WTC11 (cell line): ENCODE results near the gene NUP210L. TPM values are rescaled to one million over a fixed set of nuclear protein-coding genes. Genes with fewer than 3 reads are reported as not detected.

ENCODE experiments used
- ATAC-seq: fragments of 200-7000 bp; cut with Tn5 transposase; 2 replicates; pipeline ENCODE4 v1.10.0; 2021; ENCODE audit warnings: mild to moderate bottlenecking, moderate library complexity
- CTCF ChIA-PET: fragments of 300-600 bp; sonication (Branson Sonifier 250); formaldehyde crosslinking; loops from one replicate; lab custom pipeline; 2021; ENCODE audit warnings: antibody characterized with exemption; lab: Charles Lee
- POLR2A ChIA-PET: fragments of 350-600 bp; sonication (Branson Sonifier 250); formaldehyde crosslinking; loops from one replicate; lab custom pipeline; 2021; ENCODE audit warnings: antibody characterized with exemption; lab: Charles Lee
- DNase-seq: peaks from one replicate; pipeline ENCODE4 v3.0.0; 2021; ENCODE audit warnings: low spot score
- H3K27ac Mint-ChIP-seq: 2 replicates; pipeline ENCODE4 v1.8.0; 2021; ENCODE audit warnings: mixed read lengths
- H3K27me3 Mint-ChIP-seq: 2 replicates; pipeline ENCODE4 v1.8.0; 2021; ENCODE audit warnings: low read depth, mild to moderate bottlenecking, moderate library complexity, mixed read lengths
- H3K36me3 Mint-ChIP-seq: 2 replicates; pipeline ENCODE4 v1.8.0; 2021; ENCODE audit warnings: mixed read lengths
- H3K4me1 Mint-ChIP-seq: 2 replicates; pipeline ENCODE4 v1.8.0; 2022; ENCODE audit warnings: mixed read lengths
- H3K4me3 Mint-ChIP-seq: 2 replicates; pipeline ENCODE4 v1.8.0; 2021; ENCODE audit warnings: mild to moderate bottlenecking, moderate library complexity, mixed read lengths
- H3K9me3 Mint-ChIP-seq: 2 replicates; pipeline ENCODE4 v1.8.0; 2021; ENCODE audit warnings: mixed read lengths
- ATF1 ChIP-seq: sonication (generic); formaldehyde crosslinking; IDR thresholded peaks from 2 replicates; pipeline ENCODE4 v1.8.1; 2023; ENCODE audit warnings: mild to moderate bottlenecking, moderate library complexity, missing genetic modification reagents
- ESRRA ChIP-seq: sonication (generic); formaldehyde crosslinking; IDR thresholded peaks from 2 replicates; pipeline ENCODE4 v1.8.1; 2022; ENCODE audit warnings: mild to moderate bottlenecking, missing genetic modification reagents, borderline replicate concordance
- FOXJ3 ChIP-seq: sonication (generic); formaldehyde crosslinking; IDR thresholded peaks from 2 replicates; pipeline ENCODE4 v1.9.0; 2021; ENCODE audit warnings: missing genetic modification reagents, mild to moderate bottlenecking, borderline replicate concordance
- GABPB1 ChIP-seq: sonication (generic); formaldehyde crosslinking; IDR thresholded peaks from 2 replicates; pipeline ENCODE4 v1.8.1; 2023; ENCODE audit warnings: mild to moderate bottlenecking, missing genetic modification reagents
- HMGA2 ChIP-seq: fragments of 250-450 bp; sonication (Bioruptor Pico); IDR thresholded peaks from 2 replicates; pipeline ENCODE4 v1.4.0; 2021; ENCODE audit warnings: mild to moderate bottlenecking, moderate library complexity
- MXD4 ChIP-seq: fragments of 250-450 bp; sonication (Bioruptor Pico); IDR thresholded peaks from 2 replicates; pipeline ENCODE4 v1.8.0; 2021; ENCODE audit warnings: mild to moderate bottlenecking, moderate library complexity, borderline replicate concordance
- OVOL2 ChIP-seq: fragments of 250-450 bp; sonication (Bioruptor Pico); IDR thresholded peaks from 2 replicates; pipeline ENCODE4 v1.9.0; 2021; ENCODE audit warnings: mild to moderate bottlenecking, borderline replicate concordance
- SMAD3 ChIP-seq: sonication (generic); formaldehyde crosslinking; IDR thresholded peaks from 2 replicates; pipeline ENCODE4 v1.8.0; 2022; ENCODE audit warnings: missing genetic modification reagents, mild to moderate bottlenecking, borderline replicate concordance
- SOX15 ChIP-seq: fragments of 250-450 bp; sonication (Bioruptor Pico); IDR thresholded peaks from 2 replicates; pipeline ENCODE4 v1.9.0; 2021; ENCODE audit warnings: mild to moderate bottlenecking
- TEAD4 ChIP-seq: sonication (generic); formaldehyde crosslinking; IDR thresholded peaks from 2 replicates; pipeline ENCODE4 v1.8.0; 2022; ENCODE audit warnings: mild to moderate bottlenecking, missing genetic modification reagents
- ZNF138 ChIP-seq: sonication (generic); formaldehyde crosslinking; conservative IDR thresholded peaks from 2 replicates; pipeline ENCODE4 v1.8.1; 2022; ENCODE audit warnings: mild to moderate bottlenecking, moderate library complexity, missing genetic modification reagents
- ZNF396 ChIP-seq: fragments of 250-450 bp; sonication (Bioruptor Pico); IDR thresholded peaks from 2 replicates; pipeline ENCODE4 v1.8.0; 2021; ENCODE audit warnings: mild to moderate bottlenecking, moderate library complexity, borderline replicate concordance
- total RNA-seq: library from RNA; stranded (reverse); gene quantifications from 3 replicates; pipeline ENCODE4 v1.2.3, GENCODE V29; 2021
- TF ChIP-seq, protein P1 (sequence below): sonication (generic); formaldehyde crosslinking; IDR thresholded peaks from 2 replicates; pipeline ENCODE4 v1.8.0; 2022; ENCODE audit warnings: mild to moderate bottlenecking, missing genetic modification reagents
- TF ChIP-seq, protein P2 (sequence below): fragments of 250-450 bp; sonication (Bioruptor Pico); IDR thresholded peaks from 2 replicates; pipeline ENCODE4 v1.9.0; 2021; ENCODE audit warnings: mild to moderate bottlenecking
- TF ChIP-seq, protein P3 (sequence below): sonication (generic); formaldehyde crosslinking; IDR thresholded peaks from 2 replicates; pipeline ENCODE4 v1.8.1; 2023; ENCODE audit warnings: mild to moderate bottlenecking, moderate library complexity, missing genetic modification reagents
- TF ChIP-seq, protein P4 (sequence below): fragments of 200-600 bp; IDR thresholded peaks from 2 replicates; pipeline ENCODE4 v1.8.0; 2022; ENCODE audit warnings: antibody characterized with exemption
- TF ChIP-seq, protein P5 (sequence below): sonication (generic); formaldehyde crosslinking; IDR thresholded peaks from 2 replicates; pipeline ENCODE4 v1.8.0; 2022; ENCODE audit warnings: mild to moderate bottlenecking, missing genetic modification reagents
- TF ChIP-seq, protein P6 (sequence below): fragments of 250-450 bp; sonication (Bioruptor Pico); IDR thresholded peaks from 2 replicates; pipeline ENCODE4 v1.9.0; 2021; ENCODE audit warnings: moderate library complexity, mild to moderate bottlenecking, inconsistent platforms, borderline replicate concordance
- TF ChIP-seq, protein P7 (sequence below): sonication (generic); formaldehyde crosslinking; IDR thresholded peaks from 2 replicates; pipeline ENCODE4 v1.8.1; 2022; ENCODE audit warnings: missing genetic modification reagents, borderline replicate concordance
- TF ChIP-seq, protein P8 (sequence below): fragments of 250-450 bp; sonication (Bioruptor Pico); conservative IDR thresholded peaks from 2 replicates; pipeline ENCODE4 v1.9.0; 2021; ENCODE audit warnings: mild to moderate bottlenecking

The NUP210L gene
- total RNA-seq, 1 experiment from 2014 or later, result 0.02 TPM

DNA sequence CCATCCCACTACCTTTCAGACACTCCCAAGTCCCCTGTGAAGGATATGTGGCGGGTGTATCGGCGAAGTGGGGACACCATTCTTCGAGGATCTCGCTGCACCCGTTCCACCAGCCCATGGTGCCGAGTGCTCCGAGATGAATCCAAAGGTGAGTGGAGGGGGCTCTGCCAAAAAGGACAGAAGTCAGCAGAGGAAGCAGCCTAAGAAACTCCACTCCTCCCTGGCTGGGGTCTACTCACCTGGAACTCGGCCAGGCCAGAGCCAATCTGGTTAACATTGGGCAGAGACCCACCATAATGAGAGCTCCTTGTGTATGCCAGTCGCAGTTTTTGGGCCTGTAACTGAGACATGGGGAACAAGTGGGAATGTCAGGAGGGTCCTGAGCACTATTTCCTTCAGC, 200.0 kb downstream of the NUP210L start:
- ATAC-seq (no peak), DNase-seq (no peak)
- POLR2A ChIA-PET, result interaction anchor here (0.5 to 2.7 kb wide), 3 partner anchors 13 to 32 kb away, joined by 3 to 6 read pairs (median 5); partner anchors contain the start of genes CREB3L4 and GATAD2B
- CTCF ChIA-PET, result interaction anchor here (2.8 kb wide), 1 partner anchor 8 kb away, joined by 15 read pairs; the partner anchor contains the start of gene DENND4B
- Mint-ChIP-seq H3K9me3 (no peaks in the 10 kb centered on the region), H3K4me1 (peaks cover 25% of the 10 kb centered on the region), H3K27me3 (no peaks in the 10 kb centered on the region), H3K27ac (no peak overlapping the region), H3K4me3 (no peak overlapping the region), H3K36me3 (peaks cover 36% of the 10 kb centered on the region)
- TF ChIP-seq, protein P1, sequence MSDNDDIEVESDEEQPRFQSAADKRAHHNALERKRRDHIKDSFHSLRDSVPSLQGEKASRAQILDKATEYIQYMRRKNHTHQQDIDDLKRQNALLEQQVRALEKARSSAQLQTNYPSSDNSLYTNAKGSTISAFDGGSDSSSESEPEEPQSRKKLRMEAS, result no peak
- TF ChIP-seq, protein P2, sequence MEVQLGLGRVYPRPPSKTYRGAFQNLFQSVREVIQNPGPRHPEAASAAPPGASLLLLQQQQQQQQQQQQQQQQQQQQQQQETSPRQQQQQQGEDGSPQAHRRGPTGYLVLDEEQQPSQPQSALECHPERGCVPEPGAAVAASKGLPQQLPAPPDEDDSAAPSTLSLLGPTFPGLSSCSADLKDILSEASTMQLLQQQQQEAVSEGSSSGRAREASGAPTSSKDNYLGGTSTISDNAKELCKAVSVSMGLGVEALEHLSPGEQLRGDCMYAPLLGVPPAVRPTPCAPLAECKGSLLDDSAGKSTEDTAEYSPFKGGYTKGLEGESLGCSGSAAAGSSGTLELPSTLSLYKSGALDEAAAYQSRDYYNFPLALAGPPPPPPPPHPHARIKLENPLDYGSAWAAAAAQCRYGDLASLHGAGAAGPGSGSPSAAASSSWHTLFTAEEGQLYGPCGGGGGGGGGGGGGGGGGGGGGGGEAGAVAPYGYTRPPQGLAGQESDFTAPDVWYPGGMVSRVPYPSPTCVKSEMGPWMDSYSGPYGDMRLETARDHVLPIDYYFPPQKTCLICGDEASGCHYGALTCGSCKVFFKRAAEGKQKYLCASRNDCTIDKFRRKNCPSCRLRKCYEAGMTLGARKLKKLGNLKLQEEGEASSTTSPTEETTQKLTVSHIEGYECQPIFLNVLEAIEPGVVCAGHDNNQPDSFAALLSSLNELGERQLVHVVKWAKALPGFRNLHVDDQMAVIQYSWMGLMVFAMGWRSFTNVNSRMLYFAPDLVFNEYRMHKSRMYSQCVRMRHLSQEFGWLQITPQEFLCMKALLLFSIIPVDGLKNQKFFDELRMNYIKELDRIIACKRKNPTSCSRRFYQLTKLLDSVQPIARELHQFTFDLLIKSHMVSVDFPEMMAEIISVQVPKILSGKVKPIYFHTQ (CRISPR knock-in tag), result no peak
- TF ChIP-seq SMAD3 (CRISPR knock-in tag) (no peak), SOX15 (CRISPR knock-in tag) (no peak), TEAD4 (CRISPR knock-in tag) (no peak), ZNF396 (no peak), ATF1 (CRISPR knock-in tag) (no peak), HMGA2 (CRISPR knock-in tag) (no peak), OVOL2 (no peak), ESRRA (no peak)
- TF ChIP-seq, protein P3, sequence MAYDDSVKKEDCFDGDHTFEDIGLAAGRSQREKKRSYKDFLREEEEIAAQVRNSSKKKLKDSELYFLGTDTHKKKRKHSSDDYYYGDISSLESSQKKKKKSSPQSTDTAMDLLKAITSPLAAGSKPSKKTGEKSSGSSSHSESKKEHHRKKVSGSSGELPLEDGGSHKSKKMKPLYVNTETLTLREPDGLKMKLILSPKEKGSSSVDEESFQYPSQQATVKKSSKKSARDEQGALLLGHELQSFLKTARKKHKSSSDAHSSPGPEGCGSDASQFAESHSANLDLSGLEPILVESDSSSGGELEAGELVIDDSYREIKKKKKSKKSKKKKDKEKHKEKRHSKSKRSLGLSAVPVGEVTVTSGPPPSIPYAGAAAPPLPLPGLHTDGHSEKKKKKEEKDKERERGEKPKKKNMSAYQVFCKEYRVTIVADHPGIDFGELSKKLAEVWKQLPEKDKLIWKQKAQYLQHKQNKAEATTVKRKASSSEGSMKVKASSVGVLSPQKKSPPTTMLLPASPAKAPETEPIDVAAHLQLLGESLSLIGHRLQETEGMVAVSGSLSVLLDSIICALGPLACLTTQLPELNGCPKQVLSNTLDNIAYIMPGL (CRISPR knock-in tag), result no peak
- TF ChIP-seq, protein P4, sequence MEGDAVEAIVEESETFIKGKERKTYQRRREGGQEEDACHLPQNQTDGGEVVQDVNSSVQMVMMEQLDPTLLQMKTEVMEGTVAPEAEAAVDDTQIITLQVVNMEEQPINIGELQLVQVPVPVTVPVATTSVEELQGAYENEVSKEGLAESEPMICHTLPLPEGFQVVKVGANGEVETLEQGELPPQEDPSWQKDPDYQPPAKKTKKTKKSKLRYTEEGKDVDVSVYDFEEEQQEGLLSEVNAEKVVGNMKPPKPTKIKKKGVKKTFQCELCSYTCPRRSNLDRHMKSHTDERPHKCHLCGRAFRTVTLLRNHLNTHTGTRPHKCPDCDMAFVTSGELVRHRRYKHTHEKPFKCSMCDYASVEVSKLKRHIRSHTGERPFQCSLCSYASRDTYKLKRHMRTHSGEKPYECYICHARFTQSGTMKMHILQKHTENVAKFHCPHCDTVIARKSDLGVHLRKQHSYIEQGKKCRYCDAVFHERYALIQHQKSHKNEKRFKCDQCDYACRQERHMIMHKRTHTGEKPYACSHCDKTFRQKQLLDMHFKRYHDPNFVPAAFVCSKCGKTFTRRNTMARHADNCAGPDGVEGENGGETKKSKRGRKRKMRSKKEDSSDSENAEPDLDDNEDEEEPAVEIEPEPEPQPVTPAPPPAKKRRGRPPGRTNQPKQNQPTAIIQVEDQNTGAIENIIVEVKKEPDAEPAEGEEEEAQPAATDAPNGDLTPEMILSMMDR, result no peak
- TF ChIP-seq, protein P5, sequence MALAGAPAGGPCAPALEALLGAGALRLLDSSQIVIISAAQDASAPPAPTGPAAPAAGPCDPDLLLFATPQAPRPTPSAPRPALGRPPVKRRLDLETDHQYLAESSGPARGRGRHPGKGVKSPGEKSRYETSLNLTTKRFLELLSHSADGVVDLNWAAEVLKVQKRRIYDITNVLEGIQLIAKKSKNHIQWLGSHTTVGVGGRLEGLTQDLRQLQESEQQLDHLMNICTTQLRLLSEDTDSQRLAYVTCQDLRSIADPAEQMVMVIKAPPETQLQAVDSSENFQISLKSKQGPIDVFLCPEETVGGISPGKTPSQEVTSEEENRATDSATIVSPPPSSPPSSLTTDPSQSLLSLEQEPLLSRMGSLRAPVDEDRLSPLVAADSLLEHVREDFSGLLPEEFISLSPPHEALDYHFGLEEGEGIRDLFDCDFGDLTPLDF (CRISPR knock-in tag), result no peak

DNA sequence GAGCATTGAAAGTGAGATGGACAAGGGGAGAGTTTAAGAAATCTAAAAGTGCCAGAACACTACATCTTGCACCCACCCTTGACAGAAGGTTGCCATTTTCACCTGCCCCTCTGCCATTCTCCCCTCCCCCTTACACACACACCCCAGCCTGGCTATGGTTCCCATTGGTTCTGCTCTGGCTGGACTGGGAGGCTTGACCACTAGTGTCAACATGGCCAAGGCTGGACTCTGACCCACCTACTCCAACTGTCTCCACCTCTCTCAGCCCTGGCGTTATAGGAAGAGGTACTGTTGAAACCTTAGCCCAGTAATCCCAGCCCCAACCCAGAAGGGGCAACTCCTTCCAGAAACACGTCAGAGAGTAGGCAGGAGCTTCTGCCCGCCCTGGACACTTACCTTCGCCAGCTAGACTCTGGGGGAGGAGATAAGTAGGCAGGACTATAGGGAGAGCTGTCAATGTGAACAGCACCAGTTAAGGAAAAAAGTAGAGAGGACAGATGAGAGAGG, 201.0 kb downstream of the NUP210L start:
- TF ChIP-seq HMGA2 (CRISPR knock-in tag) (no peak), GABPB1 (CRISPR knock-in tag) (0 out of 2 replicates have a peak, but pooled peaks have one; percentile 19), ZNF396 (no peak), MXD4 (CRISPR knock-in tag) (no peak), FOXJ3 (no peak), ZNF138 (no peak)
- TF ChIP-seq, protein P6, sequence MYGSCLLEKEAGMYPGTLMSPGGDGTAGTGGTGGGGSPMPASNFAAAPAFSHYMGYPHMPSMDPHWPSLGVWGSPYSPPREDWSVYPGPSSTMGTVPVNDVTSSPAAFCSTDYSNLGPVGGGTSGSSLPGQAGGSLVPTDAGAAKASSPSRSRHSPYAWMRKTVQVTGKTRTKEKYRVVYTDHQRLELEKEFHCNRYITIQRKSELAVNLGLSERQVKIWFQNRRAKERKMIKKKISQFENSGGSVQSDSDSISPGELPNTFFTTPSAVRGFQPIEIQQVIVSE (CRISPR knock-in tag), result no peak
- TF ChIP-seq, protein P7, sequence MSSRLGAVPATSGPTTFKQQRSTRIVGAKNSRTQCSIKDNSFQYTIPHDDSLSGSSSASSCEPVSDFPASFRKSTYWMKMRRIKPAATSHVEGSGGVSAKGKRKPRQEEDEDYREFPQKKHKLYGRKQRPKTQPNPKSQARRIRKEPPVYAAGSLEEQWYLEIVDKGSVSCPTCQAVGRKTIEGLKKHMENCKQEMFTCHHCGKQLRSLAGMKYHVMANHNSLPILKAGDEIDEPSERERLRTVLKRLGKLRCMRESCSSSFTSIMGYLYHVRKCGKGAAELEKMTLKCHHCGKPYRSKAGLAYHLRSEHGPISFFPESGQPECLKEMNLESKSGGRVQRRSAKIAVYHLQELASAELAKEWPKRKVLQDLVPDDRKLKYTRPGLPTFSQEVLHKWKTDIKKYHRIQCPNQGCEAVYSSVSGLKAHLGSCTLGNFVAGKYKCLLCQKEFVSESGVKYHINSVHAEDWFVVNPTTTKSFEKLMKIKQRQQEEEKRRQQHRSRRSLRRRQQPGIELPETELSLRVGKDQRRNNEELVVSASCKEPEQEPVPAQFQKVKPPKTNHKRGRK, result no peak
- TF ChIP-seq, protein P8, sequence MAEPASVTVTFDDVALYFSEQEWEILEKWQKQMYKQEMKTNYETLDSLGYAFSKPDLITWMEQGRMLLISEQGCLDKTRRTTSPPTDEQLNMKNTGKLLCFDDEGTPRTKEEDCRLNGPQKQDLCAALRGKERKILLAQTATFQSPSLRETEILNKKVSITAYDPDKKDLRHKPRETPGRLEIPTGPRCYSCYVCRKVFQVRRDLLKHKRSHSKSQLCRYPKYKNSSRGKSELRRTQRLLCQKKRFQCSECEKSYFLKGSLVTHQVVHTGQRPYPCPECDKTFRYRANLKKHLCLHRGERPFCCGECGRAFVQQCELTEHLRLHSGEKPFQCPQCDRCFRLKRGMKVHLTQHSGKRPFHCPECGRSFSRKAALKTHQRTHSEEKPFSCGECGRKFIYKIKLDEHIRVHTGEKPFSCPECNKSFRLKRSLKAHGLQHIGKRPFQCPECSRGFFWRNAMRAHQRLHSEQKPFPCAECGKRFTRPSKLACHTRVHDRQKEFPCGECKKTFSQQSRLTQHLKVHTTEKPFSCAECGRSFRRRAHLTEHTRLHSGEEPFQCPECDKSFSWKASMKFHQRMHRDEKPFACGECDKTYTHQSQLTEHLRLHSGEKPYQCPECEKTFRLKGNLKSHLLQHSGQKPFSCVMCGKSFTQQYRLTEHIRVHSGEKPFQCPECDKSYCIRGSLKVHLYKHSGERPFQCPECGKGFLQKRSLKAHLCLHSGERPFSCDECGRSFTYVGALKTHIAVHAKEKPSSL, result no peak
- TF ChIP-seq, all 79 proteins: peak for 1
- CTCF ChIA-PET, result interaction anchor here (2.8 kb wide), 1 partner anchor 8 kb away, joined by 15 read pairs; the partner anchor contains the start of gene DENND4B
- no peaks in the 10 kb centered on the region for H3K9me3 Mint-ChIP-seq
- ATAC-seq (no peak), DNase-seq (no peak)
- no peaks in the 10 kb centered on the region for H3K27me3 Mint-ChIP-seq
- H3K27ac Mint-ChIP-seq, result peak overlapping the region; percentile 32; the same call in 1 of the 2 replicates
- POLR2A ChIA-PET, result interaction anchor here (0.5 to 2.7 kb wide), 4 partner anchors 9 to 31 kb away, joined by 3 to 6 read pairs (median 3); partner anchors contain the start of genes CREB3L4, GATAD2B and SLC39A1
- peaks cover 30% of the 10 kb centered on the region for H3K36me3 Mint-ChIP-seq
- H3K4me1 Mint-ChIP-seq, result peaks cover 17% of the 10 kb centered on the region
- no peak overlapping the region for H3K4me3 Mint-ChIP-seq
